ENCODE measurements around the gene BDKRB2. TPM values are rescaled to one million over a fixed set of nuclear protein-coding genes. Genes with fewer than 3 reads are reported as not detected.

Gene BDKRB2
- total RNA-seq, 1 experiment from 2014 or later, result 0.49 TPM

DNA sequence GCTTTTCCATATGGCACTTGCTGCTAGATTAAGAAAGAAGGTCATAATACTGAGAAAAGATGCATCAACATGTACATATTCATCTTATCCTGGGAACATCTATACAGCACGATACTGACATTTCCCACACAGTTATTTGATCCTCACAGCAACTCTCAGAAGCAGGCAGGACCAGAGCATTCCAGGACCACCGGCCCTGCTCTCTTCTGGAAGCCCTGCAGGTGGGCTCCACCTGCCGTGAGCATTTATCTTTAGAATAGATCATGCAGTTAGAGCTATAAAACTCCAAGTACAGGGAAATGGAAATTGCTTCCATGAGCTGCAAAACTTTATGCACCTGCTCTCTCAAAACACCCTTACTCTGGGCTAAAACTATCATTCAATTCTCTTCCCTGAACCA lies 45.8 kb downstream of the BDKRB2 start (continued):
- no peak for TF ChIP-seq EZH2phosphoT487 (IDR thresholded peaks at IDR 0.05; ENCODE audit: borderline replicate concordance)
- no peak for TF ChIP-seq ELF1 (IDR thresholded peaks at IDR 0.05; ENCODE audit: borderline replicate concordance, low read depth)
- TF ChIP-seq, protein P1, sequence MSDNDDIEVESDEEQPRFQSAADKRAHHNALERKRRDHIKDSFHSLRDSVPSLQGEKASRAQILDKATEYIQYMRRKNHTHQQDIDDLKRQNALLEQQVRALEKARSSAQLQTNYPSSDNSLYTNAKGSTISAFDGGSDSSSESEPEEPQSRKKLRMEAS (IDR thresholded peaks at IDR 0.05), result no peak
- no peak for TF ChIP-seq EGR1 (IDR thresholded peaks at IDR 0.05; ENCODE audit: low read depth)

DNA sequence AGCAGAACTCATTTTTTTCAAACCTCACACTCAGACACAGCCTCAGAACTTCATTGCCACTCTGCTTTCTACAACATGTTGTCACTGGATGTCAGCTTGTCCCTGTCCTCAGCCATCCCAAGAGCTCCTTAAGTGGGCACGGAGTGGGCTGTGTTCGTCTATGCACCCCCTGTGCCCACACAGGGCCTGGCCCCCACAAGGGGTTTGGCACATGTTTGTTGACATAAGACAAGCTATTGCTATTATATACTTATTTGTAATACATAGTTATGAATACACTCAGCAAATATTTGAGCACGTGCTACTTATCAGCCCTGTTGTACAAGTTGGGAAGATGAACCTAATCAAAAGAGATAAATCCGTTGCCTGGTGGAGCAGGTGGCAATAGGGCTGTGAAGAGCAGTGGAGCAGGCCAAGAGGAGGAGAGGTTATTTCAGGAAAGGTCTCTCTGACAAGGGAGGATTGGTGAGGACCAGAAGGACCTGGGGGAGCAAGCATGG lies 47.1 kb downstream of the BDKRB2 start:
- CTCF ChIA-PET, result no interaction called here

DNA sequence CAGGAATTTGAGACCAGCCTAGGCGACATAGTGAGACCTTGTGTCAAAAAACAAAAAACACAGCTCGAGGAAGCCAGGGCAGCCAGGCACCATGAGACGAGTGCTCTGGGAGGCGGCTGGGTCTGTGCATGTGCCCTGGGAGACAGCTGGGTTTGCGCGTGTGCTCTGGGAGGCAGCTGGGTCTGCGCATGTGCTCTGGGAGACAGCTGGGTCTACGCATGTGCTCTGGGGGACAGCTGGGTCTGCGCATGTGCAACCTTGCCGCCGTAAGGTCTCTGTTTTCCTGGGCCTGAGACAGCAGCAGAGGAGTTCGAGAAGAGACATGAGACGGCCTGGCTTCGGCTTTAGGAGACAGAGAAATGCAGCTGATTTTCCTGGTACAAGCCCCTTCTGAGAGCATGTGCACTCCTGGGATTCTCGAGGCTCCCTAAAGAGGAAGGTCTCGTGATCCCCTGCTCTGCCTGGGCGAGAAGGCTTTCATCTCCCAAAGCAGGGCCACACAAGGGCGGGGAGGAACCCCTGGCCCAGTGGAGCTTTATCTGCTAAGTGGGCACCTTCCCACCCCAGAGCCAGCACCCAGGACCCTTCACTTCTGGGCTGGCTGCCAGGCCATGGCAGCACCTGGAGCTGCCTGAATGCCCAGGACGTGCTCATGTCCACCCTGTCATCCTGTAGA lies 47.8 kb downstream of the BDKRB2 start:
- Histone ChIP-seq H3K9me3 (ENCODE audit: control insufficient read depth in 1 of 2, insufficient read depth in 1 of 2, low read depth in 1 of 2, low read length in 2 of 2) (no peaks in the 10 kb centered on the region), H3K4me2 (ENCODE audit: low read length) (0 out of 2 replicates have a peak overlapping the region, but pooled peaks have one; percentile 42), H3K4me1 (ENCODE audit: control insufficient read depth in 1 of 2, insufficient read depth in 2 of 2, low read length in 2 of 2) (peaks cover 0 to 8% of the 10 kb centered on the region in 2 experiments; a peak in 1 of 4 replicates), H3K36me3 (ENCODE audit: control insufficient read depth in 1 of 2, insufficient read depth in 2 of 2, low read length in 2 of 2) (no peaks in the 10 kb centered on the region), H3K9me2 (ENCODE audit: insufficient read depth) (no peaks in the 10 kb centered on the region), H3K79me2 (ENCODE audit: insufficient read depth, low read length) (no peaks in the 10 kb centered on the region), H3K4me3 (replicated peaks in 1 of 2; ENCODE audit: low read depth in 1 of 2, low read length in 2 of 2) (no peak overlapping the region), H2AFZ (ENCODE audit: low read depth, low read length, poor library complexity, severe bottlenecking) (no peak overlapping the region), H3K27ac (ENCODE audit: low read depth, low read length) (no peak overlapping the region), H4K20me1 (ENCODE audit: insufficient read depth) (no peaks in the 10 kb centered on the region), H3K9ac (ENCODE audit: low read length) (no peak overlapping the region), H3K27me3 (ENCODE audit: insufficient read depth, low read length) (peaks cover 19% of the 10 kb centered on the region)
- BruUV-seq (replicated peaks), result no TSS peak
- CTCF ChIA-PET, result no interaction called here
- intact Hi-C loops (cut with micrococcal nuclease), result no loop called here
- DNase-seq (ENCODE audit: low read depth, low spot score) (no peak), ATAC-seq (0 out of 2 replicates have a peak, but pooled peaks have one; percentile 17)
- POLR2A ChIA-PET, result no interaction called here
- RAD21 ChIA-PET (ENCODE audit: low non-redundant PET in 1 of 2, low total read pairs in 2 of 2, uncharacterized antibody in 2 of 2, unreplicated experiment in 2 of 2), result no interaction called here
- TF ChIP-seq, protein P2, sequence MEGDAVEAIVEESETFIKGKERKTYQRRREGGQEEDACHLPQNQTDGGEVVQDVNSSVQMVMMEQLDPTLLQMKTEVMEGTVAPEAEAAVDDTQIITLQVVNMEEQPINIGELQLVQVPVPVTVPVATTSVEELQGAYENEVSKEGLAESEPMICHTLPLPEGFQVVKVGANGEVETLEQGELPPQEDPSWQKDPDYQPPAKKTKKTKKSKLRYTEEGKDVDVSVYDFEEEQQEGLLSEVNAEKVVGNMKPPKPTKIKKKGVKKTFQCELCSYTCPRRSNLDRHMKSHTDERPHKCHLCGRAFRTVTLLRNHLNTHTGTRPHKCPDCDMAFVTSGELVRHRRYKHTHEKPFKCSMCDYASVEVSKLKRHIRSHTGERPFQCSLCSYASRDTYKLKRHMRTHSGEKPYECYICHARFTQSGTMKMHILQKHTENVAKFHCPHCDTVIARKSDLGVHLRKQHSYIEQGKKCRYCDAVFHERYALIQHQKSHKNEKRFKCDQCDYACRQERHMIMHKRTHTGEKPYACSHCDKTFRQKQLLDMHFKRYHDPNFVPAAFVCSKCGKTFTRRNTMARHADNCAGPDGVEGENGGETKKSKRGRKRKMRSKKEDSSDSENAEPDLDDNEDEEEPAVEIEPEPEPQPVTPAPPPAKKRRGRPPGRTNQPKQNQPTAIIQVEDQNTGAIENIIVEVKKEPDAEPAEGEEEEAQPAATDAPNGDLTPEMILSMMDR (IDR thresholded peaks at IDR 0.05 in 2 of 3, conservative IDR thresholded peaks at IDR 0.05 in 1 of 3; ENCODE audit: borderline replicate concordance in 1 of 3, insufficient read depth in 1 of 3, low read depth in 2 of 3, low read length in 2 of 3), result no peak
- TF ChIP-seq FOSL1 (IDR thresholded peaks at IDR 0.05; ENCODE audit: low read depth) (no peak), JUND (IDR thresholded peaks at IDR 0.05) (no peak), POLR2A (IDR thresholded peaks at IDR 0.05; ENCODE audit: borderline replicate concordance, extremely low read depth, insufficient read depth, insufficient read length) (no peak), EGR1 (IDR thresholded peaks at IDR 0.05; ENCODE audit: low read depth) (no peak), TCF7L2 (IDR thresholded peaks at IDR 0.05; ENCODE audit: borderline replicate concordance, extremely low read depth, insufficient read depth, insufficient read length) (no peak), ELF1 (IDR thresholded peaks at IDR 0.05; ENCODE audit: borderline replicate concordance, low read depth) (no peak), RAD21 (IDR thresholded peaks at IDR 0.05; ENCODE audit: low read depth) (no peak), SP1 (IDR thresholded peaks at IDR 0.05; ENCODE audit: low read depth) (no peak)
- TF ChIP-seq, protein P3, sequence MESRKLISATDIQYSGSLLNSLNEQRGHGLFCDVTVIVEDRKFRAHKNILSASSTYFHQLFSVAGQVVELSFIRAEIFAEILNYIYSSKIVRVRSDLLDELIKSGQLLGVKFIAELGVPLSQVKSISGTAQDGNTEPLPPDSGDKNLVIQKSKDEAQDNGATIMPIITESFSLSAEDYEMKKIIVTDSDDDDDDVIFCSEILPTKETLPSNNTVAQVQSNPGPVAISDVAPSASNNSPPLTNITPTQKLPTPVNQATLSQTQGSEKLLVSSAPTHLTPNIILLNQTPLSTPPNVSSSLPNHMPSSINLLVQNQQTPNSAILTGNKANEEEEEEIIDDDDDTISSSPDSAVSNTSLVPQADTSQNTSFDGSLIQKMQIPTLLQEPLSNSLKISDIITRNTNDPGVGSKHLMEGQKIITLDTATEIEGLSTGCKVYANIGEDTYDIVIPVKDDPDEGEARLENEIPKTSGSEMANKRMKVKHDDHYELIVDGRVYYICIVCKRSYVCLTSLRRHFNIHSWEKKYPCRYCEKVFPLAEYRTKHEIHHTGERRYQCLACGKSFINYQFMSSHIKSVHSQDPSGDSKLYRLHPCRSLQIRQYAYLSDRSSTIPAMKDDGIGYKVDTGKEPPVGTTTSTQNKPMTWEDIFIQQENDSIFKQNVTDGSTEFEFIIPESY (IDR thresholded peaks at IDR 0.05; ENCODE audit: extremely low read depth, insufficient replicate concordance, low read length), result no peak

More for the DNA sequence above, 47.1 kb downstream of the BDKRB2 start:
- POLR2A ChIA-PET, result no interaction called here
- no peak overlapping the region for H2AFZ ChIP-seq (ENCODE audit: low read depth, low read length, poor library complexity, severe bottlenecking)
- no peaks in the 10 kb centered on the region for H4K20me1 ChIP-seq (ENCODE audit: insufficient read depth)
- no peaks in the 10 kb centered on the region for H3K9me3 ChIP-seq (ENCODE audit: control insufficient read depth in 1 of 2, insufficient read depth in 1 of 2, low read depth in 1 of 2, low read length in 2 of 2)
- H3K4me1 ChIP-seq (ENCODE audit: control insufficient read depth in 1 of 2, insufficient read depth in 2 of 2, low read length in 2 of 2), result peaks cover 0 to 8% of the 10 kb centered on the region in 2 experiments; a peak in 1 of 4 replicates
- H3K27me3 ChIP-seq (ENCODE audit: insufficient read depth, low read length), result peaks cover 12% of the 10 kb centered on the region
- H3K27ac ChIP-seq (ENCODE audit: low read depth, low read length), result no peak overlapping the region
- no peak for TF ChIP-seq EZH2 (IDR thresholded peaks at IDR 0.05)
- no peak for TF ChIP-seq CBX3 (IDR thresholded peaks at IDR 0.05; ENCODE audit: low read depth)
- TF ChIP-seq TCF7L2 (IDR thresholded peaks at IDR 0.05; ENCODE audit: borderline replicate concordance, extremely low read depth, insufficient read depth, insufficient read length), result no peak
- no peak for TF ChIP-seq ZNF274 (IDR thresholded peaks at IDR 0.05; ENCODE audit: low read depth, low read length)
- no peaks in the 10 kb centered on the region for H3K9me2 ChIP-seq (ENCODE audit: insufficient read depth)
- H3K4me3 ChIP-seq (replicated peaks in 1 of 2; ENCODE audit: low read depth in 1 of 2, low read length in 2 of 2), result no peak overlapping the region
- H3K36me3 ChIP-seq (ENCODE audit: control insufficient read depth in 1 of 2, insufficient read depth in 2 of 2, low read length in 2 of 2), result no peaks in the 10 kb centered on the region
- no peak overlapping the region for H3K9ac ChIP-seq (ENCODE audit: low read length)
- ATAC-seq, result no peak
- no peaks in the 10 kb centered on the region for H3K79me2 ChIP-seq (ENCODE audit: insufficient read depth, low read length)
- BruUV-seq (replicated peaks), result no TSS peak
- intact Hi-C loops (cut with micrococcal nuclease), result no loop called here
- RAD21 ChIA-PET (ENCODE audit: low non-redundant PET in 1 of 2, low total read pairs in 2 of 2, uncharacterized antibody in 2 of 2, unreplicated experiment in 2 of 2), result no interaction called here
- no peak for DNase-seq (ENCODE audit: low read depth, low spot score)
- no peak overlapping the region for H3K4me2 ChIP-seq (ENCODE audit: low read length)

Measured in HCT116 (cell line).